H9 (cell line): ENCODE data around the gene MBD2. TPM values are rescaled to one million over a fixed set of nuclear protein-coding genes. Genes with fewer than 3 reads are reported as not detected.

ENCODE experiments used
- DNase-seq: peaks from one replicate; pipeline ENCODE4 v3.0.0-alpha.2; 2017
- H2AFZ ChIP-seq: one replicate; pipeline ENCODE4 v1.6.1; 2013; ENCODE audit warnings: mild to moderate bottlenecking, low read length, control low read depth, moderate library complexity
- H2AK5ac ChIP-seq: 2 replicates; pipeline ENCODE4 v1.6.1; 2013; ENCODE audit warnings: low read length, control low read depth, mixed read lengths; ENCODE audit not compliant: insufficient read length
- H2BK120ac ChIP-seq: one replicate; pipeline ENCODE4 v1.6.1; 2013; ENCODE audit warnings: low read depth, mild to moderate bottlenecking, low read length, control low read depth, inconsistent platforms; ENCODE audit not compliant: poor library complexity, severe bottlenecking
- H2BK12ac ChIP-seq: 2 replicates; pipeline ENCODE4 v1.6.1; 2013; ENCODE audit warnings: low read length, control low read depth, mixed read lengths, low read depth; ENCODE audit not compliant: insufficient read length
- H2BK15ac ChIP-seq: 2 replicates; pipeline ENCODE4 v1.6.1; 2013; ENCODE audit warnings: low read depth, low read length, control low read depth
- H2BK20ac ChIP-seq: one replicate; pipeline ENCODE4 v1.6.1; 2013; ENCODE audit warnings: low read depth, mild to moderate bottlenecking, low read length, control low read depth, inconsistent platforms; ENCODE audit not compliant: poor library complexity, severe bottlenecking
- H2BK5ac ChIP-seq: 2 replicates; pipeline ENCODE4 v1.6.1; 2013; ENCODE audit warnings: low read length, control low read depth, mixed read lengths; ENCODE audit not compliant: insufficient read length
- H3K14ac ChIP-seq: 2 replicates; pipeline ENCODE4 v1.6.1; 2013; ENCODE audit warnings: low read length, control low read depth; ENCODE audit not compliant: insufficient read depth
- H3K18ac ChIP-seq: 2 replicates; pipeline ENCODE4 v1.6.1; 2013; ENCODE audit warnings: low read depth, mild to moderate bottlenecking, mixed read lengths, low read length, control low read depth; ENCODE audit not compliant: insufficient read length
- H3K23ac ChIP-seq: 2 replicates; pipeline ENCODE4 v1.6.1; 2013; ENCODE audit warnings: low read length, control low read depth, mixed read lengths, low read depth; ENCODE audit not compliant: insufficient read length
- H3K23me2 ChIP-seq: 2 replicates; pipeline ENCODE4 v1.6.1; 2013; ENCODE audit warnings: low read depth, mild to moderate bottlenecking, mixed read lengths, low read length, control low read depth; ENCODE audit not compliant: insufficient read length, poor library complexity, severe bottlenecking
- H3K27ac ChIP-seq: 2 replicates; pipeline ENCODE4 v1.5.1; 2013; ENCODE audit warnings: low read length, control low read depth, mixed read lengths, low read depth; ENCODE audit not compliant: insufficient read length
- H3K27me3 ChIP-seq: 2 replicates; pipeline ENCODE4 v1.6.1; 2013; ENCODE audit warnings: low read length, control low read depth, inconsistent platforms; ENCODE audit not compliant: insufficient read depth
- H3K4ac ChIP-seq: 2 replicates; pipeline ENCODE4 v1.6.1; 2013; ENCODE audit warnings: low read depth, mild to moderate bottlenecking, control low read depth, inconsistent platforms, low read length, moderate library complexity
- H3K4me1 ChIP-seq: 2 replicates; pipeline ENCODE4 v1.6.1; 2013; ENCODE audit warnings: low read length, control low read depth, inconsistent platforms; ENCODE audit not compliant: insufficient read depth
- H3K4me2 ChIP-seq: 2 replicates; pipeline ENCODE4 v1.6.1; 2013; ENCODE audit warnings: low read length, control low read depth, mixed read lengths; ENCODE audit not compliant: insufficient read length, insufficient read depth
- H3K56ac ChIP-seq: 2 replicates; pipeline ENCODE4 v1.6.1; 2013; ENCODE audit warnings: low read depth, mild to moderate bottlenecking, mixed read lengths, low read length, control low read depth; ENCODE audit not compliant: insufficient read length
- H3K79me1 ChIP-seq: 2 replicates; pipeline ENCODE4 v1.6.1; 2013; ENCODE audit warnings: low read depth, mild to moderate bottlenecking, moderate library complexity, low read length, control low read depth, inconsistent platforms; ENCODE audit not compliant: insufficient read depth, poor library complexity, severe bottlenecking
- H3K79me2 ChIP-seq: 2 replicates; pipeline ENCODE4 v1.6.1; 2013; ENCODE audit warnings: low read length, control low read depth, inconsistent platforms; ENCODE audit not compliant: insufficient read depth
- H3K9ac ChIP-seq: 2 replicates; pipeline ENCODE4 v1.6.1; 2013; ENCODE audit warnings: low read length, control low read depth, mixed read lengths; ENCODE audit not compliant: insufficient read length; ENCODE audit errors: extremely low read depth
- H3K9me3 ChIP-seq: one replicate; pipeline ENCODE4 v1.6.1; 2013; ENCODE audit warnings: low read depth, low read length, inconsistent platforms; ENCODE audit not compliant: control insufficient read depth
- H3T11ph ChIP-seq: one replicate; pipeline ENCODE4 v1.6.1; 2013; ENCODE audit warnings: mild to moderate bottlenecking, low read length, control low read depth, inconsistent platforms
- H4K20me1 ChIP-seq: one replicate; pipeline ENCODE4 v1.6.1; 2013; ENCODE audit not compliant: control insufficient read depth, insufficient read length, insufficient read depth
- H4K5ac ChIP-seq: 2 replicates; pipeline ENCODE4 v1.6.1; 2013; ENCODE audit warnings: low read depth, mild to moderate bottlenecking, mixed read lengths, low read length, control low read depth; ENCODE audit not compliant: insufficient read length
- H4K8ac ChIP-seq: replicated peaks from 2 replicates; pipeline ENCODE4 v1.6.1; 2013; ENCODE audit warnings: low read length, control low read depth, mixed read lengths, low read depth; ENCODE audit not compliant: insufficient read length
- H4K91ac ChIP-seq: 2 replicates; pipeline ENCODE4 v1.6.1; 2013; ENCODE audit warnings: low read depth, mild to moderate bottlenecking, moderate library complexity, mixed read lengths, low read length, control low read depth; ENCODE audit not compliant: insufficient read length
- H3K27ac Mint-ChIP-seq, 3 experiments: 2 replicates in 2 of 3; 3 replicates in 1 of 3; pipeline ENCODE4 v1.8.0; 2020 to 2021; ENCODE audit warnings: mixed read lengths in 3 of 3, mild to moderate bottlenecking in 1 of 3, moderate library complexity in 1 of 3
- H3K27me3 Mint-ChIP-seq: 2 replicates; pipeline ENCODE4 v1.8.0; 2021; ENCODE audit warnings: low read depth, mild to moderate bottlenecking, moderate library complexity, mixed read lengths
- H3K36me3 Mint-ChIP-seq, 3 experiments: 2 replicates in 2 of 3; 3 replicates in 1 of 3; pipeline ENCODE4 v1.8.0; 2020 to 2021; ENCODE audit warnings: low read depth in 3 of 3, mixed read lengths in 3 of 3; ENCODE audit not compliant: insufficient read depth in 1 of 3
- H3K4me1 Mint-ChIP-seq, 2 experiments: 2 replicates each; pipeline ENCODE4 v1.8.0; 2020; ENCODE audit warnings: mixed read lengths in 2 of 2
- H3K4me3 Mint-ChIP-seq, 2 experiments: 2 replicates in 1 of 2; 3 replicates in 1 of 2; pipeline ENCODE4 v1.8.0; 2020 to 2021; ENCODE audit warnings: mild to moderate bottlenecking in 2 of 2, mixed read lengths in 2 of 2, moderate library complexity in 1 of 2
- H3K9me3 Mint-ChIP-seq, 2 experiments: 2 replicates in 1 of 2; 3 replicates in 1 of 2; pipeline ENCODE4 v1.8.0; 2020; ENCODE audit warnings: mild to moderate bottlenecking in 2 of 2, mixed read lengths in 2 of 2, moderate library complexity in 1 of 2
- WGBS: extraction: QIAGEN DNeasy Blood & Tissue Kit; methylation state at CpG from one replicate; pipeline ENCODE4 v1.1.7; 2013; ENCODE audit warnings: missing lambda C conversion rate, low lambda C conversion rate, mixed read lengths; ENCODE audit not compliant: insufficient read length; ENCODE audit errors: extremely low coverage; 5-methylcytosine and 5-hydroxymethylcytosine counted together
- total RNA-seq: library from RNA; stranded (reverse); gene quantifications from 2 replicates; pipeline ENCODE4 v1.2.1, GENCODE V29; 2021
- TF ChIP-seq, protein P1 (sequence below): fragments of 200-600 bp; sonication (generic); conservative IDR thresholded peaks from 3 replicates; pipeline ENCODE4 v1.8.0; 2021; ENCODE audit warnings: antibody characterized with exemption, mild to moderate bottlenecking

MBD2 gene
- total RNA-seq, 1 experiment from 2014 or later, result 34.0 TPM

GRCh38 chr18:54235871-54236270, 11.4 kb upstream of the MBD2 start:
- Histone ChIP-seq H3K18ac (no peak overlapping the region), H3K79me2 (no peaks in the 10 kb centered on the region), H3K4me2 (no peak overlapping the region), H2BK5ac (no peak overlapping the region), H3K27me3 (no peaks in the 10 kb centered on the region), H3K4ac (no peak overlapping the region), H4K91ac (no peak overlapping the region), H3T11ph (no peak overlapping the region), H3K23ac (no peak overlapping the region), H3K9me3 (no peaks in the 10 kb centered on the region), H3K14ac (no peak overlapping the region), H3K56ac (no peak overlapping the region), H4K5ac (no peak overlapping the region), H2BK120ac (no peak overlapping the region), H3K4me1 (no peaks in the 10 kb centered on the region), H3K23me2 (no peaks in the 10 kb centered on the region), H2BK12ac (no peak overlapping the region), H3K79me1 (no peaks in the 10 kb centered on the region), H2BK15ac (no peak overlapping the region), H2AFZ (no peak overlapping the region), H3K9ac (no peak overlapping the region), H4K20me1 (no peaks in the 10 kb centered on the region), H4K8ac (no peak overlapping the region), H3K27ac (no peak overlapping the region), H2BK20ac (no peak overlapping the region), H2AK5ac (no peak overlapping the region)
- Mint-ChIP-seq H3K36me3 (no peaks in the 10 kb centered on the region), H3K4me3 (no peak overlapping the region), H3K4me1 (peaks cover 6 to 10% of the 10 kb centered on the region in 2 experiments), H3K27ac (no peak overlapping the region), H3K9me3 (no peaks in the 10 kb centered on the region; a peak in 1 of 5 replicates), H3K27me3 (no peaks in the 10 kb centered on the region)
- TF ChIP-seq, protein P1, sequence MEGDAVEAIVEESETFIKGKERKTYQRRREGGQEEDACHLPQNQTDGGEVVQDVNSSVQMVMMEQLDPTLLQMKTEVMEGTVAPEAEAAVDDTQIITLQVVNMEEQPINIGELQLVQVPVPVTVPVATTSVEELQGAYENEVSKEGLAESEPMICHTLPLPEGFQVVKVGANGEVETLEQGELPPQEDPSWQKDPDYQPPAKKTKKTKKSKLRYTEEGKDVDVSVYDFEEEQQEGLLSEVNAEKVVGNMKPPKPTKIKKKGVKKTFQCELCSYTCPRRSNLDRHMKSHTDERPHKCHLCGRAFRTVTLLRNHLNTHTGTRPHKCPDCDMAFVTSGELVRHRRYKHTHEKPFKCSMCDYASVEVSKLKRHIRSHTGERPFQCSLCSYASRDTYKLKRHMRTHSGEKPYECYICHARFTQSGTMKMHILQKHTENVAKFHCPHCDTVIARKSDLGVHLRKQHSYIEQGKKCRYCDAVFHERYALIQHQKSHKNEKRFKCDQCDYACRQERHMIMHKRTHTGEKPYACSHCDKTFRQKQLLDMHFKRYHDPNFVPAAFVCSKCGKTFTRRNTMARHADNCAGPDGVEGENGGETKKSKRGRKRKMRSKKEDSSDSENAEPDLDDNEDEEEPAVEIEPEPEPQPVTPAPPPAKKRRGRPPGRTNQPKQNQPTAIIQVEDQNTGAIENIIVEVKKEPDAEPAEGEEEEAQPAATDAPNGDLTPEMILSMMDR, result no peak
- WGBS, result no CpG with 5 or more reads among the region's 8 CpGs
- DNase-seq, result no peak
